K562 (cell line): ENCODE measurements around the gene TMEM135.

Source experiments
- KLF16 ChIP-seq: IDR thresholded peaks from 2 replicates; pipeline ENCODE4 v1.6.1; 2016; ENCODE audit warnings: antibody characterized with exemption
- REST ChIP-seq, 2 experiments: fragments of 450-650 bp; formaldehyde crosslinking in 1 of 2; IDR thresholded peaks; 2 replicates each; pipeline versions ENCODE4 v1.4.0 to v1.6.1; 2014 to 2020; ENCODE audit warnings: mild to moderate bottlenecking in 2 of 2, borderline replicate concordance in 1 of 2, low read depth in 1 of 2

- TF ChIP-seq KLF16, result no peak
- TF ChIP-seq REST (IDR thresholded peaks at IDR 0.05; ENCODE audit: borderline replicate concordance), result no peak
- no peak for TF ChIP-seq REST (CRISPR knock-in tag; IDR thresholded peaks at IDR 0.05; ENCODE audit: low read depth)
These were observed 316.1 kb downstream of the TMEM135 start for GRCh38 chr11:87353771-87354345.
